HepG2 (cell line): Measurements from ENCODE around the gene MRPL50. TPM values are rescaled to one million over a fixed set of nuclear protein-coding genes. Genes with fewer than 3 reads are reported as not detected.
A peak's percentile ranks its signal among the peaks of the same experiment; 100 is the strongest.

Experiments used
- ARHGAP35 ChIP-seq: sonication (generic); formaldehyde crosslinking; IDR thresholded peaks from 2 replicates; pipeline ENCODE4 v1.9.0; 2022; ENCODE audit warnings: mild to moderate bottlenecking, inconsistent platforms, moderate library complexity, missing genetic modification reagents, borderline replicate concordance
- CSRNP1 ChIP-seq: sonication (generic); formaldehyde crosslinking; IDR thresholded peaks from 2 replicates; pipeline ENCODE4 v1.8.1; 2023; ENCODE audit warnings: mild to moderate bottlenecking, missing genetic modification reagents
- E2F1 ChIP-seq: sonication (generic); formaldehyde crosslinking; IDR thresholded peaks from 2 replicates; pipeline ENCODE4 v1.5.0; 2020; ENCODE audit warnings: missing genetic modification reagents
- FOXA3 ChIP-seq: IDR thresholded peaks from 2 replicates; pipeline ENCODE4 v1.6.1; 2016; ENCODE audit warnings: missing genetic modification reagents, missing compliant biosample characterization
- HMGXB4 ChIP-seq, 2 experiments: sonication (generic) in 1 of 2; formaldehyde crosslinking in 1 of 2; IDR thresholded peaks; 2 replicates each; pipeline versions ENCODE4 v1.4.0 to v1.6.1; 2018 to 2020; ENCODE audit warnings: missing genetic modification reagents in 2 of 2, borderline replicate concordance in 1 of 2, low read depth in 1 of 2, mild to moderate bottlenecking in 1 of 2, missing biosample characterization in 1 of 2
- HNF4A ChIP-seq: sonication (generic); formaldehyde crosslinking; IDR thresholded peaks from 2 replicates; pipeline ENCODE4 v1.4.0; 2020; ENCODE audit warnings: missing genetic modification reagents
- IRF9 ChIP-seq: sonication (generic); formaldehyde crosslinking; IDR thresholded peaks from 2 replicates; pipeline ENCODE4 v1.8.0; 2022; ENCODE audit warnings: missing genetic modification reagents, mild to moderate bottlenecking, borderline replicate concordance
- KDM5A ChIP-seq: fragments of 200-600 bp; sonication (generic); IDR thresholded peaks from 2 replicates; pipeline ENCODE4 v1.7.0; 2018; ENCODE audit warnings: antibody characterized with exemption, mild to moderate bottlenecking, low read length, borderline replicate concordance
- NRL ChIP-seq: sonication (generic); formaldehyde crosslinking; IDR thresholded peaks from 2 replicates; pipeline ENCODE4 v1.5.0; 2020; ENCODE audit warnings: missing genetic modification reagents, mild to moderate bottlenecking, moderate library complexity, borderline replicate concordance
- SSRP1 ChIP-seq: IDR thresholded peaks from 2 replicates; pipeline ENCODE4 v1.6.1; 2016; ENCODE audit warnings: control low read depth
- XRCC5 ChIP-seq: fragments of 200-400 bp; formaldehyde crosslinking; optimal IDR thresholded peaks from 2 replicates; pipeline ENCODE3; 2017; ENCODE audit warnings: mild to moderate bottlenecking, low read length
- ZFYVE20 ChIP-seq: sonication (generic); formaldehyde crosslinking; IDR thresholded peaks from 2 replicates; pipeline ENCODE4 v1.8.0; 2023; ENCODE audit warnings: low read depth, mild to moderate bottlenecking, moderate library complexity, missing genetic modification reagents, borderline replicate concordance
- ZNF180 ChIP-seq: sonication (generic); formaldehyde crosslinking; IDR thresholded peaks from 2 replicates; pipeline ENCODE4 v1.4.0; 2020; ENCODE audit warnings: low read depth, missing genetic modification reagents, borderline replicate concordance
- ZNF235 ChIP-seq: sonication (generic); formaldehyde crosslinking; IDR thresholded peaks from 2 replicates; pipeline ENCODE4 v1.8.1; 2023; ENCODE audit warnings: mild to moderate bottlenecking, missing genetic modification reagents, borderline replicate concordance
- ZNF512 ChIP-seq: sonication (generic); formaldehyde crosslinking; IDR thresholded peaks from 2 replicates; pipeline ENCODE4 v1.4.0; 2020; ENCODE audit warnings: mild to moderate bottlenecking, missing genetic modification reagents
- ZNF619 ChIP-seq: sonication (generic); formaldehyde crosslinking; IDR thresholded peaks from 2 replicates; pipeline ENCODE4 v1.4.0; 2020; ENCODE audit warnings: mild to moderate bottlenecking, missing genetic modification reagents
- ZNF629 ChIP-seq: sonication (generic); formaldehyde crosslinking; conservative IDR thresholded peaks from 2 replicates; pipeline ENCODE4 v1.5.0; 2020; ENCODE audit warnings: missing genetic modification reagents
- ZNF747 ChIP-seq: sonication (generic); formaldehyde crosslinking; IDR thresholded peaks from 2 replicates; pipeline ENCODE4 v1.8.1; 2023; ENCODE audit warnings: missing genetic modification reagents, mild to moderate bottlenecking, borderline replicate concordance
- ZUFSP ChIP-seq: sonication (generic); formaldehyde crosslinking; IDR thresholded peaks from 2 replicates; pipeline ENCODE4 v1.9.0; 2021; ENCODE audit warnings: missing genetic modification reagents, mild to moderate bottlenecking, borderline replicate concordance
- polyA plus RNA-seq, 8 experiments: library from polyadenylated mRNA; depleted of rRNA in 3 of 8; stranded (reverse) in 7 of 8; unstranded in 1 of 8; fragments of >200 nt; fragmentation: Illumina TruSeq in 4 of 8; extraction: Trizol in 4 of 8; gene quantifications; 2 replicates each; pipeline versions ENCODE4 v1.2.1 to v1.2.3, GENCODE V29; 2011 to 2016; ENCODE audit warnings: low read depth in 4 of 8, missing spikeins in 1 of 8, mixed read lengths in 1 of 8; ENCODE audit not compliant: insufficient read depth in 1 of 8
- total RNA-seq, 5 experiments: library from RNA; depleted of rRNA; stranded (reverse); fragments of >200 nt; fragmentation: Illumina TruSeq; extraction: Trizol; gene quantifications; 2 replicates each; pipeline ENCODE4 v1.2.3, GENCODE V29; 2016; ENCODE audit warnings: low read depth in 1 of 5

Gene MRPL50
- total and polyA plus RNA-seq, 2 of the 13 experiments (the other 11 are each of a cell fraction or from before 2014, with no cell fraction given) = 37.1 to 70.0 TPM

- TF ChIP-seq E2F1 (CRISPR knock-in tag) = no peak
- peak; percentile 97 for TF ChIP-seq HNF4A (CRISPR knock-in tag)
- no peak for TF ChIP-seq ZNF180 (CRISPR knock-in tag)
- TF ChIP-seq ZFYVE20 (CRISPR knock-in tag) = no peak
- TF ChIP-seq ZNF512 = no peak
- TF ChIP-seq FOXA3 (CRISPR knock-in tag) = peak; percentile 91
- peak; percentile 96; the same call in 1 of the 2 replicates for TF ChIP-seq SSRP1 (CRISPR knock-in tag)
- TF ChIP-seq CSRNP1 (CRISPR knock-in tag) = no peak
- TF ChIP-seq ZNF619 (CRISPR knock-in tag) = no peak
- TF ChIP-seq IRF9 = no peak
- no peak for TF ChIP-seq ZUFSP
- no peak for TF ChIP-seq ARHGAP35 (CRISPR knock-in tag)
- TF ChIP-seq ZNF629 (CRISPR knock-in tag) = no peak
- no peak for TF ChIP-seq XRCC5
- no peak for TF ChIP-seq ZNF235
- TF ChIP-seq NRL (CRISPR knock-in tag) = no peak
- TF ChIP-seq ZNF747 (CRISPR knock-in tag) = no peak
- no peak for TF ChIP-seq KDM5A
- no peak for TF ChIP-seq HMGXB4 (CRISPR knock-in tag; IDR thresholded peaks at IDR 0.05; ENCODE audit: borderline replicate concordance in 1 of 2, low read depth in 1 of 2)
Observed at GRCh38 chr9:101354143-101354764, 44.2 kb downstream of the MRPL50 start (continued).
